Stomach (tissue), 9 donors: Measurements from ENCODE around the gene AGAP1. TPM values are rescaled to one million over a fixed set of nuclear protein-coding genes. Genes with fewer than 3 reads are reported as not detected.

ENCODE experiments used
- DNase-seq, 2 donors: peaks; one replicate each; pipeline versions ENCODE4 v3.0.0 to v3.0.0-alpha.2; 2013 to 2019
- H3K27ac ChIP-seq, 5 donors: fragments of 200-600 bp in 4 of 5; sonication (generic) in 4 of 5; one replicate each; pipeline ENCODE4 v1.5.1; 2013 to 2019; ENCODE audit warnings: mild to moderate bottlenecking in 1 of 5, moderate library complexity in 1 of 5
- H3K27me3 ChIP-seq, 3 donors: fragments of 200-600 bp; sonication (generic); one replicate each; pipeline ENCODE4 v1.5.1; 2017 to 2019; ENCODE audit warnings: mixed run types in 1 of 3
- H3K36me3 ChIP-seq, 4 donors: fragments of 200-600 bp; sonication (generic); 1 replicate in 3 of 4; 2 replicates in 1 of 4; pipeline ENCODE4 v1.5.1; 2016 to 2019
- H3K4me1 ChIP-seq, 4 donors: fragments of 200-600 bp; sonication (generic); one replicate each; pipeline ENCODE4 v1.5.1; 2016 to 2019
- H3K4me3 ChIP-seq, 4 donors: fragments of 200-600 bp; sonication (generic) in 3 of 4; one replicate each; pipeline ENCODE4 v1.5.1; 2016 to 2019; ENCODE audit warnings: mild to moderate bottlenecking in 1 of 4
- H3K9me3 ChIP-seq, 4 donors: fragments of 200-600 bp; sonication (generic); one replicate each; pipeline ENCODE4 v1.5.1; 2016 to 2019
- CTCF ChIP-seq, 7 experiments: fragments of 450-650 bp in 4 of 7; fragments of 200-600 bp in 3 of 7; sonication (generic) in 3 of 7; IDR thresholded peaks; one replicate each; pipeline ENCODE4 v1.5.1; 2016 to 2019; ENCODE audit warnings: antibody characterized with exemption in 7 of 7, control low read depth in 2 of 7, mild to moderate bottlenecking in 1 of 7
- EP300 ChIP-seq: sonication (generic); formaldehyde crosslinking; IDR thresholded peaks from one replicate; pipeline ENCODE4 v1.6.1; 2017; ENCODE audit warnings: antibody characterized with exemption
- POLR2A ChIP-seq, 4 donors: fragments of 450-650 bp; IDR thresholded peaks; one replicate each; pipeline ENCODE4 v1.6.1; 2016; ENCODE audit warnings: antibody characterized with exemption in 4 of 4, control low read depth in 2 of 4, mild to moderate bottlenecking in 1 of 4, moderate library complexity in 1 of 4
- POLR2AphosphoS5 ChIP-seq, 3 donors: sonication (generic); formaldehyde crosslinking; IDR thresholded peaks; one replicate each; pipeline ENCODE4 v1.6.1; 2016; ENCODE audit warnings: antibody characterized with exemption in 3 of 3
- WGBS, 5 donors: extraction: QIAGEN DNeasy Blood & Tissue Kit in 3 of 5; methylation state at CpG; one replicate each; pipeline versions ENCODE4 v1.1.5 to v1.1.7; 2013 to 2018; 5-methylcytosine and 5-hydroxymethylcytosine counted together
- intact Hi-C: fragments of 100-400 bp; cut with DNase I; formaldehyde crosslinking; loops from one replicate; pipeline ENCODE4 v1.15.1; 2023; ENCODE audit warnings: low total_unique reads
- polyA plus RNA-seq, 3 donors: library from polyadenylated mRNA; stranded (reverse); fragments of 200-250 nt; gene quantifications; one replicate each; pipeline ENCODE4 v1.2.3, GENCODE V29; 2013
- total RNA-seq, 5 donors: library from RNA; depleted of rRNA; stranded (reverse); fragments of >200 nt; gene quantifications; one replicate each; pipeline versions ENCODE4 v1.1.0 to v1.2.3, GENCODE V29; 2014 to 2016
- donor health status: healthy with polysubstance abuse.
- donor health status: Bipolar disorder and iron deficiency.
- donor health status: healthy.

AGAP1 gene
- total and polyA plus RNA-seq, 8 donors: 4.2 to 139 (median 35.0) TPM

DNA sequence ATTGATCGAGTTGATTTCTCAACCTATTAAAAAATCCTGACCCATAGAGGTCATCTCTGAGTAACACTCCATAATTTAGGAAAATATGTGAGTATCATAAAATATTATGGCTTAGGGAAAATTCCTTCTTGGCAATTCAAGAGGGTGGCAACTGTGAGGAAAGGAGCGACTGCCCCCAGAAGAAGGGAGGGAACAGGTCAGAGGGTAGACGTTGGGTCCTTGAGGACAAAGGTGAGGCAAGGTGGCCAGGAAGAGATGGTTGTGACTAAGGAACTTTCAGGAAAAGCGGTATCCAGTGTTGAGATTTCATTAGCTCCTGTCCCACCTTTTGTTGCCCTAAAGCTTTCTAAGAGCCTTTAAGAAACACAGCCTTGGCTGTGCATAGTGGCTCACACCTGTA, 10.5 kb upstream of the AGAP1 start:
- DNase-seq: no peak
- TF ChIP-seq POLR2A (IDR thresholded peaks at IDR 0.05) (no peak), EP300 (no peak), POLR2AphosphoS5 (IDR thresholded peaks at IDR 0.05) (no peak), CTCF (IDR thresholded peaks at IDR 0.05) (no peak)
- WGBS, 5 donors: 60 to 65% (median 62%) methylated on average over 4 of the region's 4 CpGs

GRCh38 chr2:235485362-235485761, 8.5 kb upstream of the AGAP1 start:
- no peak overlapping the region for H3K27ac ChIP-seq
- DNase-seq: no peak
- H3K9me3 ChIP-seq: no peaks in the 10 kb centered on the region
- no peak overlapping the region for H3K4me3 ChIP-seq
- H3K4me1 ChIP-seq: no peaks in the 10 kb centered on the region
- 86 to 91% (median 88%) methylated on average over 5 of the region's 5 CpGs for WGBS, 5 donors
- no peak for TF ChIP-seq CTCF (IDR thresholded peaks at IDR 0.05)
- TF ChIP-seq POLR2A (IDR thresholded peaks at IDR 0.05): no peak
- no peak for TF ChIP-seq POLR2AphosphoS5 (IDR thresholded peaks at IDR 0.05)
- no peak for TF ChIP-seq EP300
- H3K27me3 ChIP-seq: no peaks in the 10 kb centered on the region
- intact Hi-C loops: no loop called here
- no peaks in the 10 kb centered on the region for H3K36me3 ChIP-seq

More for the DNA sequence above, 10.5 kb upstream of the AGAP1 start:
- H3K36me3 ChIP-seq: no peaks in the 10 kb centered on the region
- H3K4me1 ChIP-seq: peaks cover 0 to 14% (median 8%) of the 10 kb centered on the region in 4 donors
- H3K27ac ChIP-seq: no peak overlapping the region
- intact Hi-C loops: no loop called here
- no peak overlapping the region for H3K4me3 ChIP-seq
- H3K9me3 ChIP-seq: no peaks in the 10 kb centered on the region
- no peaks in the 10 kb centered on the region for H3K27me3 ChIP-seq

DNA sequence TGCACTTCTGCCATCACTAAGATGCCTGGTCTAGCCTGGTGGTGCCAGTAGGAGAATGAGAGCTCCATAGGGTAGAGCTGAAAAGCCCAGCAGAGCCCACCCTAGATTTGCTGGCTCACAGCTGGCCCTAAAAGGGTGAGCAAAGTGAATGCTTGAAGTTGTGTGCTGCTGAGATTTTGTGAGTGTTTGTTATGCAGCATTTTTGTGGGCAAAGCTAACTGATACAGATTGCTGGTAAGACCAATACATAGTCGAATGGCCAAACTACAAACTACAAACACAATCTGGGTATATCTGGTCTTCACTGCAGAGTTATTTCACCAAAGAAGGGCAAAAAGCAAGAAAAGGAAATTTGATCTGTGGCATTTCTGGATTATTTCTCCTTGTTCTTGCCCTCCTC, 7.1 kb upstream of the AGAP1 start:
- H3K4me1 ChIP-seq: no peaks in the 10 kb centered on the region
- no peaks in the 10 kb centered on the region for H3K9me3 ChIP-seq
- H3K27me3 ChIP-seq: no peaks in the 10 kb centered on the region
- WGBS, 5 donors: 70 to 100% (median 81%) methylated on average over 1 of the region's 1 CpG
- no peak overlapping the region for H3K4me3 ChIP-seq
- no peak for DNase-seq
- H3K27ac ChIP-seq: no peak overlapping the region
- TF ChIP-seq POLR2A (IDR thresholded peaks at IDR 0.05): no peak
- no peak for TF ChIP-seq POLR2AphosphoS5 (IDR thresholded peaks at IDR 0.05)
- no peak for TF ChIP-seq CTCF (IDR thresholded peaks at IDR 0.05)
- TF ChIP-seq EP300: no peak
- no peaks in the 10 kb centered on the region for H3K36me3 ChIP-seq
- intact Hi-C loops: no loop called here

DNA sequence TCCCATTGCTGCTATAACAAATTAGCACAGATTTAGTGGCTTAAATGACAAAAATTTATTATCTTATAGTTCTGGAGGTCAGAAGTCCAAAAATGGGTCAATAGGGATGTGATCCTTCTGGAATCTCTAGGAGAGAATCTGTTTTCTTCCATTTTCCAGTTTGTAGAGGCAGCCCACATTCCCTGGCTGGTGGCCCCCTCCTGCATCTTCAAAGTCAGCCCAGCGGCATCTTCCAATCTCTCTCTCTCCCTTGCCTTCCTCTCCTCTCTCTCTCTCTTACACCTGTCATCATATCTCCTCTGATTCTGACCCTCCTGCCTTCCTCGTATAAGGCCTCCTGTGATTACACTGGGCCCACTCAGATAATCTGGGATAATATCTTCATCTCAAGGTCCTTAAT, 3.9 kb upstream of the AGAP1 start:
- WGBS, 5 donors: 81 to 88% (median 84%) methylated on average over 2 of the region's 2 CpGs
- TF ChIP-seq POLR2A (IDR thresholded peaks at IDR 0.05): no peak
- TF ChIP-seq EP300: no peak
- TF ChIP-seq POLR2AphosphoS5 (IDR thresholded peaks at IDR 0.05): no peak
- TF ChIP-seq CTCF (IDR thresholded peaks at IDR 0.05): no peak
- Histone ChIP-seq H3K9me3 (no peaks in the 10 kb centered on the region), H3K4me1 (peaks cover 8 to 13% (median 10%) of the 10 kb centered on the region in 4 donors), H3K27me3 (peaks cover 0 to 17% (median 0%) of the 10 kb centered on the region in 3 donors), H3K36me3 (no peaks in the 10 kb centered on the region), H3K4me3 (no peak overlapping the region), H3K27ac (no peak overlapping the region)
- intact Hi-C loops: no loop called here
- DNase-seq: no peak
